Subcutaneous adipose tissue (tissue), 4 donors: ENCODE measurements around the gene GRAMD2B. TPM values are rescaled to one million over a fixed set of nuclear protein-coding genes. Genes with fewer than 3 reads are reported as not detected.

Source experiments
- total RNA-seq, 4 donors: library from RNA; depleted of rRNA; stranded (reverse); fragments of >200 nt; gene quantifications; one replicate each; pipeline ENCODE4 v1.1.0, GENCODE V29; 2016
- TF ChIP-seq, protein P1 (sequence below): fragments of 450-650 bp; IDR thresholded peaks from one replicate; pipeline ENCODE4 v1.5.1; 2016; ENCODE audit warnings: low read depth, mild to moderate bottlenecking, control low read depth, antibody characterized with exemption, moderate library complexity

Gene GRAMD2B
- total RNA-seq, 4 donors from 2014 or later: 30.3 to 50.9 (median 32.7) TPM

- TF ChIP-seq, protein P1, sequence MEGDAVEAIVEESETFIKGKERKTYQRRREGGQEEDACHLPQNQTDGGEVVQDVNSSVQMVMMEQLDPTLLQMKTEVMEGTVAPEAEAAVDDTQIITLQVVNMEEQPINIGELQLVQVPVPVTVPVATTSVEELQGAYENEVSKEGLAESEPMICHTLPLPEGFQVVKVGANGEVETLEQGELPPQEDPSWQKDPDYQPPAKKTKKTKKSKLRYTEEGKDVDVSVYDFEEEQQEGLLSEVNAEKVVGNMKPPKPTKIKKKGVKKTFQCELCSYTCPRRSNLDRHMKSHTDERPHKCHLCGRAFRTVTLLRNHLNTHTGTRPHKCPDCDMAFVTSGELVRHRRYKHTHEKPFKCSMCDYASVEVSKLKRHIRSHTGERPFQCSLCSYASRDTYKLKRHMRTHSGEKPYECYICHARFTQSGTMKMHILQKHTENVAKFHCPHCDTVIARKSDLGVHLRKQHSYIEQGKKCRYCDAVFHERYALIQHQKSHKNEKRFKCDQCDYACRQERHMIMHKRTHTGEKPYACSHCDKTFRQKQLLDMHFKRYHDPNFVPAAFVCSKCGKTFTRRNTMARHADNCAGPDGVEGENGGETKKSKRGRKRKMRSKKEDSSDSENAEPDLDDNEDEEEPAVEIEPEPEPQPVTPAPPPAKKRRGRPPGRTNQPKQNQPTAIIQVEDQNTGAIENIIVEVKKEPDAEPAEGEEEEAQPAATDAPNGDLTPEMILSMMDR: no peak
Observed at GRCh38 chr5:126520593-126520953, 97.4 kb downstream of the GRAMD2B start.

- TF ChIP-seq, protein P1: no peak
Observed at GRCh38 chr5:126521130-126521529, 97.9 kb downstream of the GRAMD2B start.

- TF ChIP-seq, protein P1: no peak
Observed at GRCh38 chr5:126523818-126524510, 100.8 kb downstream of the GRAMD2B start.

DNA sequence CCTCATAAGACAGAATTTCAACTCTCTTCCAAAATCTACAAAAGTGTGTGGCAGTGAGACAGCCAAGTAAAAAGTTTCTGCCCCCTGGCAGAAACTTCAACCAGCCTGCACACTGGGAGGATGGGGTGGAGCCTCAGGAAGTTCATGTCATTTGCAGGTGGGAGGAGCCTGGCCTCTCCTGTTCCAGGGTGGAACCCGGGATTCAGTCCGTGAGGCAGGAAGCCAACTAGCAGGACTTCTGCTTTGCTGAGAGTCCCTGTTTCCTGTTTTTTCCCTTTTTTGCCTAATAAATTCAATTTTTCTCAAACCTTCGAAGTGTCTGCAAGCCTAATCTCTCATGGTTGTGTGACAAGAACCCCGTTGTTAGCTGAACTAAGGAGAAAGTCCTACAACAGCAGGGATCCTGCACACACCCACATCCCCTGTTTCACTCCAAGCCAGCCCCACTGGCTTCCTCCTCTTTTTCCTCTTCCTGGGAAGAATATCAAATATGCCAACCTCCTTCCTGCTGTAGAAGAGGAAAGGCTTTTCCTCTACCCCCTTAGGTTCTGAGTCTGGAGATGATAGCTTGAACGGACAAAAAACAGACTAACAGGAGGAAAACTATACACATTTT is 102.5 kb downstream of the GRAMD2B start:
- TF ChIP-seq, protein P1: no peak

DNA sequence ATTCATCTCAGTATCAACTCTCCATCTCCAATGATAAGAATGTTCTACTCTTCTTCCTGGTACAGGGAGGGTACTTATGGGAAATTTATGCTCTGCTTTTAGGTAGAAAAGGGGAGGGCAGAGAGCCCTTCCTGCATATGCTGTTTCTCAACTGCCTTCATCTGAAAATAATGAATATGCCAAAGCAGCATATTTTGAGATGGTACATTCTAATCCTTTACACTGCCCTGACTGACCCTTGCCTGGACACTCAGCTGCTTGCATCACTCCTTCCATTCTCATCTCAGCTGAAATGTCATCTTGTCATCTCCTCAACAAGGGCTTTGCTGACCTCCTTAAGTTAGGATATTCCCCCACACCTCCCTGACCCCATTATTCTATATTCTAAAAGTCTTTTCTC is 103.3 kb downstream of the GRAMD2B start:
- TF ChIP-seq, protein P1: no peak

DNA sequence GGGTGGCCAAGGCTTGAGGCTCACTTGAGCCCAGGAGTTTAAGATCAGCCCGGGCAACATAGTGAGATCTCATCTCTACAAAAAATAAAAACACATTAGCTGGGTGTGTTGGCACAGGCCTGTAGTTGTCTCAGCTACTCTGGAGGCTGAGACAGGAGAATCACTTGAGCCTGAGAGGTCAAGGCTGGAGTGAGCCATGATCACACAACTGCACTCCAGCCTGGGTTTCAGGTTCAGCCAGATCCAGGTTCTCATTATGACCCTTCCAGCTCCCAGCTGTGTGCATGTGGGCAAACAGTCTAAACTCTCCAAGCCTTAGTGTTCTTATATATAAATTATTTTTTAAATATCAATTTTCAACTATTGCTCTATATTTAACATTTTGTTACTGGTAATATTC is 103.9 kb downstream of the GRAMD2B start:
- TF ChIP-seq, protein P1: no peak

- TF ChIP-seq, protein P1: no peak
Observed at GRCh38 chr5:126527892-126528291, 104.7 kb downstream of the GRAMD2B start.
